HL-60 (cell line): ENCODE results near the gene ITGB2.

Experiments
- DNase-seq, 2 experiments: peaks; one replicate each; pipeline ENCODE4 v3.0.0-alpha.2; 2010 to 2020; ENCODE audit warnings: low read depth in 1 of 2, low spot score in 1 of 2
- H3K27ac ChIP-seq: fragments of 250-450 bp; sonication (Bioruptor Pico); replicated peaks from 2 replicates; pipeline ENCODE4 v1.5.1; 2020; ENCODE audit warnings: mild to moderate bottlenecking, moderate library complexity
- H3K27me3 ChIP-seq: fragments of 250-450 bp; sonication (Bioruptor Pico); 2 replicates; pipeline ENCODE4 v1.5.1; 2021; ENCODE audit warnings: mild to moderate bottlenecking, moderate library complexity; ENCODE audit not compliant: insufficient read depth, poor library complexity, severe bottlenecking
- H3K4me3 ChIP-seq: replicated peaks from 2 replicates; pipeline ENCODE4 v1.5.1; 2011; ENCODE audit warnings: mild to moderate bottlenecking, control low read depth, low read length; ENCODE audit not compliant: insufficient read depth
- GABPA ChIP-seq: IDR thresholded peaks from 2 replicates; pipeline ENCODE4 v1.6.1; 2012; ENCODE audit warnings: low read depth
- POLR2AphosphoS5 ChIP-seq: IDR thresholded peaks from 2 replicates; pipeline ENCODE4 v1.6.1; 2012; ENCODE audit warnings: low read depth
- SPI1 ChIP-seq: IDR thresholded peaks from 2 replicates; pipeline ENCODE4 v1.6.1; 2012; ENCODE audit warnings: low read depth, mild to moderate bottlenecking, borderline replicate concordance
- TF ChIP-seq, protein P1 (sequence below): IDR thresholded peaks from 2 replicates; pipeline ENCODE4 v1.6.1; 2012; ENCODE audit warnings: low read depth; ENCODE audit not compliant: insufficient replicate concordance
- TF ChIP-seq, protein P2 (sequence below): IDR thresholded peaks from one replicate; pipeline ENCODE4 v1.5.1; 2011; ENCODE audit warnings: low read length, control low read depth, inconsistent platforms; ENCODE audit not compliant: insufficient read depth

ITGB2 gene

GRCh38 chr21:44837537-44837936, 83.2 kb downstream of the ITGB2 start:
- DNase-seq: no peak
- no peak overlapping the region for H3K4me3 ChIP-seq
- no peaks in the 10 kb centered on the region for H3K27me3 ChIP-seq

GRCh38 chr21:44836666-44837471, 83.8 kb downstream of the ITGB2 start:
- Histone ChIP-seq H3K4me3 (no peak overlapping the region), H3K27me3 (no peaks in the 10 kb centered on the region), H3K27ac (no peak overlapping the region)
- TF ChIP-seq, protein P1, sequence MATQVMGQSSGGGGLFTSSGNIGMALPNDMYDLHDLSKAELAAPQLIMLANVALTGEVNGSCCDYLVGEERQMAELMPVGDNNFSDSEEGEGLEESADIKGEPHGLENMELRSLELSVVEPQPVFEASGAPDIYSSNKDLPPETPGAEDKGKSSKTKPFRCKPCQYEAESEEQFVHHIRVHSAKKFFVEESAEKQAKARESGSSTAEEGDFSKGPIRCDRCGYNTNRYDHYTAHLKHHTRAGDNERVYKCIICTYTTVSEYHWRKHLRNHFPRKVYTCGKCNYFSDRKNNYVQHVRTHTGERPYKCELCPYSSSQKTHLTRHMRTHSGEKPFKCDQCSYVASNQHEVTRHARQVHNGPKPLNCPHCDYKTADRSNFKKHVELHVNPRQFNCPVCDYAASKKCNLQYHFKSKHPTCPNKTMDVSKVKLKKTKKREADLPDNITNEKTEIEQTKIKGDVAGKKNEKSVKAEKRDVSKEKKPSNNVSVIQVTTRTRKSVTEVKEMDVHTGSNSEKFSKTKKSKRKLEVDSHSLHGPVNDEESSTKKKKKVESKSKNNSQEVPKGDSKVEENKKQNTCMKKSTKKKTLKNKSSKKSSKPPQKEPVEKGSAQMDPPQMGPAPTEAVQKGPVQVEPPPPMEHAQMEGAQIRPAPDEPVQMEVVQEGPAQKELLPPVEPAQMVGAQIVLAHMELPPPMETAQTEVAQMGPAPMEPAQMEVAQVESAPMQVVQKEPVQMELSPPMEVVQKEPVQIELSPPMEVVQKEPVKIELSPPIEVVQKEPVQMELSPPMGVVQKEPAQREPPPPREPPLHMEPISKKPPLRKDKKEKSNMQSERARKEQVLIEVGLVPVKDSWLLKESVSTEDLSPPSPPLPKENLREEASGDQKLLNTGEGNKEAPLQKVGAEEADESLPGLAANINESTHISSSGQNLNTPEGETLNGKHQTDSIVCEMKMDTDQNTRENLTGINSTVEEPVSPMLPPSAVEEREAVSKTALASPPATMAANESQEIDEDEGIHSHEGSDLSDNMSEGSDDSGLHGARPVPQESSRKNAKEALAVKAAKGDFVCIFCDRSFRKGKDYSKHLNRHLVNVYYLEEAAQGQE: no peak
- peak; percentile 52; the same call in 1 of the 2 replicates for TF ChIP-seq POLR2AphosphoS5
- peak; percentile 61 to 85 for DNase-seq

More at GRCh38 chr21:44837537-44837936, 83.2 kb downstream of the ITGB2 start:
- no peak overlapping the region for H3K27ac ChIP-seq
- no peak for TF ChIP-seq GABPA

DNA sequence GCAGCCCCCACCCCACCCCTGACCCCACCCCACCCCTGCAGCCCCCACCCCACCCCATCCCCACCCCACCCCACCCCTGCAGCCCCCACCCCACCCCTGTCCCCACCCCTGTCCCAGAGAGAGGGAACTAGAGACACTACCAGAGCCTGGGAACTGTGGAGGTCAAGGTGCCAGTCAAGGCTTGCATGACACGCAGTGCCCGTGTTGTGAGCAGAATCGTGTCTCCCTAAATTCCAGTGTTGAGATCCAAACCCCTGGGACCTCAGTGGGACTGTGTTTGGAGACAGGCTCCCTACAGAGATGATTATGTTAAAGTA, 84.4 kb downstream of the ITGB2 start:
- DNase-seq: no peak
- Histone ChIP-seq H3K27ac (no peak overlapping the region), H3K4me3 (no peak overlapping the region), H3K27me3 (no peaks in the 10 kb centered on the region)
- no peak for TF ChIP-seq GABPA
- TF ChIP-seq, protein P1: no peak
- no peak for TF ChIP-seq SPI1
- TF ChIP-seq, protein P2, sequence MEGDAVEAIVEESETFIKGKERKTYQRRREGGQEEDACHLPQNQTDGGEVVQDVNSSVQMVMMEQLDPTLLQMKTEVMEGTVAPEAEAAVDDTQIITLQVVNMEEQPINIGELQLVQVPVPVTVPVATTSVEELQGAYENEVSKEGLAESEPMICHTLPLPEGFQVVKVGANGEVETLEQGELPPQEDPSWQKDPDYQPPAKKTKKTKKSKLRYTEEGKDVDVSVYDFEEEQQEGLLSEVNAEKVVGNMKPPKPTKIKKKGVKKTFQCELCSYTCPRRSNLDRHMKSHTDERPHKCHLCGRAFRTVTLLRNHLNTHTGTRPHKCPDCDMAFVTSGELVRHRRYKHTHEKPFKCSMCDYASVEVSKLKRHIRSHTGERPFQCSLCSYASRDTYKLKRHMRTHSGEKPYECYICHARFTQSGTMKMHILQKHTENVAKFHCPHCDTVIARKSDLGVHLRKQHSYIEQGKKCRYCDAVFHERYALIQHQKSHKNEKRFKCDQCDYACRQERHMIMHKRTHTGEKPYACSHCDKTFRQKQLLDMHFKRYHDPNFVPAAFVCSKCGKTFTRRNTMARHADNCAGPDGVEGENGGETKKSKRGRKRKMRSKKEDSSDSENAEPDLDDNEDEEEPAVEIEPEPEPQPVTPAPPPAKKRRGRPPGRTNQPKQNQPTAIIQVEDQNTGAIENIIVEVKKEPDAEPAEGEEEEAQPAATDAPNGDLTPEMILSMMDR: no peak
- no peak for TF ChIP-seq POLR2AphosphoS5
